Measurements from ENCODE around the gene ATG7.

GRCh38 chr3:11532931-11533391 is 260.8 kb downstream of the ATG7 start:
- TF ChIP-seq CTCF (IDR thresholded peaks at IDR 0.05) (no peak), POLR2A (IDR thresholded peaks at IDR 0.05) (no peak)

All from heart left ventricle (tissue), 13 donors.